LNCAP (cell line): ENCODE data around the gene PPP1R14D.

Experiments used
- TF ChIP-seq, protein P1 (sequence below): fragments of 450-650 bp; IDR thresholded peaks from 2 replicates; pipeline ENCODE4 v1.5.1; 2017; ENCODE audit warnings: mild to moderate bottlenecking

The PPP1R14D gene

DNA sequence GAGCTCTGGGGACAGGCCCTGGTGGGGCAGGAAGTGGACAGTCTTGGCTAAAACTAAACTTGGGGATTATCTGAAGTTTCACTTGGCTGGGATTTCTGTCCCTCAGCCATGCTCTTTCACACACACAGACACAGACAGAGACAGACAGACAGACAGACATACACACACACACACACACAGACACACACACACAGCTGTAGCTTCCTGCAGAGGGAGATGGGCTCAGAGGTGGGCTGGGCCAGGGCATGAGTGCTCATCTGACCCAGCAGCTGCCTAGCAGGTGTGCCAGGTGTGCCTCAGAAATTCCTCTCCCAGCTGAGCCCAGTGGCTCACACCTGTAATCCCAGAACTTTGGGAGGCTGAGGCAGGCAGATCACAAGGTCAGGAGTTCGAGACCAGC, 42.2 kb upstream of the PPP1R14D start:
- TF ChIP-seq, protein P1, sequence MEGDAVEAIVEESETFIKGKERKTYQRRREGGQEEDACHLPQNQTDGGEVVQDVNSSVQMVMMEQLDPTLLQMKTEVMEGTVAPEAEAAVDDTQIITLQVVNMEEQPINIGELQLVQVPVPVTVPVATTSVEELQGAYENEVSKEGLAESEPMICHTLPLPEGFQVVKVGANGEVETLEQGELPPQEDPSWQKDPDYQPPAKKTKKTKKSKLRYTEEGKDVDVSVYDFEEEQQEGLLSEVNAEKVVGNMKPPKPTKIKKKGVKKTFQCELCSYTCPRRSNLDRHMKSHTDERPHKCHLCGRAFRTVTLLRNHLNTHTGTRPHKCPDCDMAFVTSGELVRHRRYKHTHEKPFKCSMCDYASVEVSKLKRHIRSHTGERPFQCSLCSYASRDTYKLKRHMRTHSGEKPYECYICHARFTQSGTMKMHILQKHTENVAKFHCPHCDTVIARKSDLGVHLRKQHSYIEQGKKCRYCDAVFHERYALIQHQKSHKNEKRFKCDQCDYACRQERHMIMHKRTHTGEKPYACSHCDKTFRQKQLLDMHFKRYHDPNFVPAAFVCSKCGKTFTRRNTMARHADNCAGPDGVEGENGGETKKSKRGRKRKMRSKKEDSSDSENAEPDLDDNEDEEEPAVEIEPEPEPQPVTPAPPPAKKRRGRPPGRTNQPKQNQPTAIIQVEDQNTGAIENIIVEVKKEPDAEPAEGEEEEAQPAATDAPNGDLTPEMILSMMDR = no peak

DNA sequence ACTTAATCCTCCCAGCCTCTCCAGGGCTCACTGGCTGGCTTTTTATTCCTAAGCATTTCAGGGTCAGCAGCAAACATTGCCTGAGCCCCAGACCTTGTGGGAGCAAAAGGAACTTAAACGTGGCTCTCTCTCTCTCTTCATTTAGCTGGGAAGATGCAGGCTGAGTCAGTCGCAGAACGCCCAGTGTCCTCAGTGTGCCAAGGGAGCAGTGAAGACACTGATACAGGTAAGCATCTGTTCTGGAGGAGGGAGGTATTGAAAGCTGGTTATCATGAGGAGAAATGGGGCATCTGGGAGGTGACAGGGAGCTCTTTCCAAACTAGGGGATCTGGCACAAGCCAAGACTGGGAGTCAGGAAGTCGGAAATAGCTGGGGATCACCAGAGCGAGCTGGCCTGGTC, 41.2 kb upstream of the PPP1R14D start:
- TF ChIP-seq, protein P1 = no peak

DNA sequence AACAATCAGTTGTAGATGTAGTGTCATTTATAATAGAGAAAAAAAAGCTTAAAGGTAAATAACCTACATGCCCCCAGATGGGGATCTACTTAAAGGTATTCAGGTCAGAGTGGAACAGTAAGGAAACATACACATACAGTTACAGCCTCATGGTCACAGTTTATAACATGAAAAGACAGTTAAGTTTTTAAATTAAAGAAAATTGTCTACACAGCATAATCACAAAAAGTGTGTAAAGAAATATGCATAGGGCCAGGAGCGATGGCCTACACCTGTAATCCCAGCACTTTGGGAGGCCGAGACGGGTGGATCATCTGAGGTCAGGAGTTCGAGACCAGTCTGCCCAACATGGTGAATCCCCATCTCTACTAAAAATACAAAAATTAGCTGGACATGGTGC, 38.7 kb upstream of the PPP1R14D start:
- TF ChIP-seq, protein P1 = no peak

DNA sequence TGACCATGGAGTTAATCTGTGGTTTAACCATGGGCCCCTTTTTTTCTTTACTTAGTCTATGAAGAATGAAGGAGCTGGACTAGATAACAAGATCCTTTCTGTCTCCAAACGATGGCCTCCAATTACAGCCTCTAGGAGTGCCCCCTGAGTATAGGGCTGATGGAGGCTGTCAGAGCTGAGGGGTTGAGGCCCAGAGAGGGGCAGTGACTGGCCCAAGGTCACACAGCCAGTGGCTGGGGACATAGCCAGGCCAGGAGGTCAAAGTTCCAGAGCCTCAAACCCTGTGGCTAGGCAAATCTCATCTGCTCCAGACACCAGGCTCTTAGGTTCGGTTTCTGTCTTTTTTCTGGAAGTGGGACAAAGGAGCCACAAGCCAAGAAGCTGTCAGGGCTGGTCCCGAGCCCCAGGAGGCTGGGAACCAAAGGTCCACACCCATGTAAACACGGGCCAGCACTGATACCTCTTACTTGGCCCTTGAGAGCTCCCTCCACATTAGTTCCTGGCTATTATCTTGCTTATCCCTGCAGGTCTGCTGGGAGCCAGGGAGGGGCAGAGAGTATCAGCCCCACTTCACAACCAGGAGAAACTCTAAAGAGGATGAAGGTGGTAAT, 35.3 kb upstream of the PPP1R14D start:
- TF ChIP-seq, protein P1 = no peak

DNA sequence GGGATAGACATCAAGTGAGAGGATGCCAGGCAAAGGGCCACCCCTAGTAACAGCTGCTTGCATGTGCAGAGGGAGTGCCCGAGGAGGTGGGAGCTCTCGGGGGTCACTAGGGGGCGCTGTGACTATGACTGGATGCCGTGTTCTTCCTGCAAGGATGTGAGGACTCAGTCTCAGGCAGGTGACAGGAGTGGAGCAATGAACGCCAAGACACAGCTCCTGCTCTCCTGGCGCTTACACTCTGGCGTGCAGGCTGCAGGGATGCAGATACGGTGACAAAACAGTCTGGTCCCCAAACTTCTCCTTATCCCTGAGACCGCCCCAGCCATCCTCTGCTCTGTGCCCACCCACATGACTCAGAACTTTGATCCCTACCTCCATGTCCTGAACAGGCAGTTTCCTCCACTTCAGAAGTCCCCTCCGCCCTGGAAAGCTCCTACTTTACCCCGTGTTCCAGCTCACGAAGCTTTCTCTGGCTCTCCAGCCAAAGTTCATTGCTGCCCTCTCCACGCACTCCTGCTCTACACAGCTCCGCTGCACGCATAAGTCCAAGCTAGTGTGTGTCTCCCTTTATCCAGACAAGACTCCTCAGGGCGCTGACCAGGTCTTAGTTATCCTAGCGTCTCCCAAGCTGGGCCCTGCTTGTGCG, 30.8 kb upstream of the PPP1R14D start:
- TF ChIP-seq, protein P1 = peak; percentile 85

DNA sequence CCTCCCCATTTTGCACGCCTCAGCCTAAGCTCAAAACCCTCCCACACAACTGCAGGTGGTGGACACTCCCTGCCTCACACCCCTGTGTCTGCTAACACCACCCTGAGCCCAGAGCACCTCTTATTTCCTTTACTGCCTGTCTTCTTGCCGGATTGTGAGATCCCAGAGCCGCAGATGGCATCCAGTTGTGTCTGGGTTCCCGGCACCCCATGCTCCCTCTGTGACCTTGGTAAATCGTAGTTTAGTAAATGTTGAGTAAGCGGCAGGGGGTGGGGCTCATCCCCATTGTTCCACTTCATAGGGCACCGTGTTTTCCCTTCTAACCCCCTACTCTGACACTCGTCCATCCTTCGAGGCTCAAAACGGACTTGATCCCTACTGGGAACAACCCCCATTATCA, 30.2 kb upstream of the PPP1R14D start:
- TF ChIP-seq, protein P1 = no peak

DNA sequence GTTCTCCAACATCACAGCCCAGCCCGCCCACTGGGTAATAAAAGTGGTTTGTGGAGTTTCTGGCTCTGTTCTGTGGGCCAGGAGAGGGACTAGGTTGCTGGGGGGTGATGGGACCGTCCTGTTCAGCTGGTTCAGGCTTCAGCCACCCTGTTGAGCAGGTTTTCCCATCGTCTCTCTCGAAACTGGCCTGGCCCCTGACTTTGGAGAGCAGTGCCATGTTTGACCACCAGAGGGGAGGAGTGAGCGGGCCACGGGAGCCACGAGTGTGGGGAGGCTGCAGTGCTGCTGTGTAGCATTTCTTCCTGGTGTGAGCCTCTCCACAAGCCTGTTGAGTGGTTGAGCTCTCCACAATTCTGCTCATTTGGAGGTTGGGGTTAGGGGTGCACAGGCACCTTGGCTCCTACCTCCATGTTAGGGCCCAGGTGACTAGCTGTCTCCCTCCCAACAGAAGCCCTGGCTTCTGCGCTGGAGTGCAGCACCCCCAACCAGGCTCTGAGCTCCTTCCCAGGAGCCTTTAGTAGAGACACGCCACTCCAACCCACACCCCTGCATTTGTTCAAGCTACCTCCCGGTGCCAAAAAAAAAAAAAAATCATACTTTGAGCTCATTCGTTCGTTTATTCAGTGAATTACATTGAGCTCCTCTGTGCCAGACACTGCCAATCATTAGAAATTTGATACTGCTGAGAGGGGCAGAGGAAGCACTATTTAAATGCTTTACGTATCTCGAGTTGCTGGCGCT, 29.3 kb upstream of the PPP1R14D start:
- TF ChIP-seq, protein P1 = peak; percentile 96
